IPS-15b (cell line): Measurements from ENCODE around the gene GNB1.

Experiments used
- H3K27me3 ChIP-seq: one replicate; pipeline ENCODE4 v1.6.1; 2013; ENCODE audit warnings: low read length; ENCODE audit not compliant: control insufficient read depth, insufficient read depth
- H3K36me3 ChIP-seq: one replicate; pipeline ENCODE4 v1.6.1; 2013; ENCODE audit warnings: low read length; ENCODE audit not compliant: control insufficient read depth, insufficient read depth
- H3K4me1 ChIP-seq: one replicate; pipeline ENCODE4 v1.6.1; 2013; ENCODE audit warnings: mild to moderate bottlenecking, low read length; ENCODE audit not compliant: control insufficient read depth, insufficient read depth
- H3K4me3 ChIP-seq: one replicate; pipeline ENCODE4 v1.5.1; 2013; ENCODE audit warnings: low read depth, low read length
- H3K9ac ChIP-seq: one replicate; pipeline ENCODE4 v1.6.1; 2013; ENCODE audit warnings: low read depth, mild to moderate bottlenecking, low read length
- H3K9me3 ChIP-seq: one replicate; pipeline ENCODE4 v1.6.1; 2013; ENCODE audit warnings: mild to moderate bottlenecking, low read length; ENCODE audit not compliant: control insufficient read depth, insufficient read depth

GNB1 gene

DNA sequence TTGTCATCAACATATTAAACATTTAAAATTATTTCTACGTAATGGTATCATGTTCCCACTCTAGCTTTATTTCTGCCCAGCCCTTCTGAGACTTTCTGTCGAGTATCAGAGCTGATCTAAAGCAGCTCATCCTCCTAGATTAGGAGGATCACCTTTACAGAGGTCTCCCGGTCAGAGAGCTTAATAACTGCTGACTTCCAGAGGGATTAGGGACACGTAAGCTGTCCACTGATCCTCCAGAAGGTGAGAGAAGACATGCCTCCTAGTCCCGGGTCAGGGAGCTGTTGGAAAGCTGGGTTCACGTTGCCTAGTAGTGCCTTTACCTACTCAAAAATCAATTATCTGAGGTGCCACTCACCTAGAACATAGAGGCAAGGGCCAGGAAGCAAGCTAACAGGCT lies 81.4 kb downstream of the GNB1 start:
- Histone ChIP-seq H3K9ac (no peak overlapping the region), H3K4me3 (no peak overlapping the region), H3K4me1 (no peaks in the 10 kb centered on the region), H3K27me3 (no peaks in the 10 kb centered on the region), H3K9me3 (no peaks in the 10 kb centered on the region), H3K36me3 (peaks cover 29% of the 10 kb centered on the region)

DNA sequence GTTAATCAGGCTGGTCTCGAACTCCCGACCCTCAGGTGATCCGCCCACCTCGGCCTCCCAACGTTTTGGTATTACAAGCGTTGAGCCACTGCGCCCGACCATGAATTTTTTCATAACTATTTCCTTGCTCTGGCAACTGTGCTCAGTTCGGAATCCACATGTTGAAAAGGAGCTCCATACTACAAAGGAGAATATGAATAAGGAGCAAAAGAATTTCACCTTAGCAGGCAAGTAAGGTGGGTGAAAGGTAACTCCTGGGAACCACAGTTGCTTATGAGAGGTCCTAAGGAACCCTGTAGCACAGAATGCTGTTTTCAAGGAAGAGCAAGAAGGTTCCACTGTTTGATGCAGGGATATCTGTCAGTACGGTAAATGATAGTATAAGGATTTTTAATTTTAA lies 82.7 kb downstream of the GNB1 start:
- H3K9me3 ChIP-seq: no peaks in the 10 kb centered on the region
- H3K4me1 ChIP-seq: no peaks in the 10 kb centered on the region
- H3K36me3 ChIP-seq: peaks cover 35% of the 10 kb centered on the region
- no peak overlapping the region for H3K4me3 ChIP-seq
- H3K27me3 ChIP-seq: no peaks in the 10 kb centered on the region
- no peak overlapping the region for H3K9ac ChIP-seq

DNA sequence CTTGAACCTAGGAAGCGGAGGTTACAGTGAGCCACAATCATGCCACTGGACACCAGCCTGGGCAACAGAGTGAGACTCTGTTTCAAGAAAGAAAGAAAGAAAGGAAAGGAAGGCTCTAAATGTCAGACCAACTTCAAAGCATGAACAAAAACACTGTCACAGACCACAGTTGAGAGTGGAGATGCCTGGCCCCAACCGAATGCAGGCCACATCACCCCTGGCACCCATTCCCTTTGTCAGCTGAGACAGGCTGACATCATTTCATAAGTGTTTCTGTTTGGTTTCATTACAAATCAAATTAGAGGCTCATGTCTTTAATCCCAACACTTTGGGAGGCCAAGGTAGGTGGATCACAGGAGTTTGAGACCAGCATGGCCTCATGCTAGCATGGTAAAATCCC lies 84.0 kb downstream of the GNB1 start:
- Histone ChIP-seq H3K9me3 (no peaks in the 10 kb centered on the region), H3K36me3 (peaks cover 32% of the 10 kb centered on the region), H3K4me3 (no peak overlapping the region), H3K9ac (no peak overlapping the region), H3K27me3 (no peaks in the 10 kb centered on the region), H3K4me1 (no peaks in the 10 kb centered on the region)

DNA sequence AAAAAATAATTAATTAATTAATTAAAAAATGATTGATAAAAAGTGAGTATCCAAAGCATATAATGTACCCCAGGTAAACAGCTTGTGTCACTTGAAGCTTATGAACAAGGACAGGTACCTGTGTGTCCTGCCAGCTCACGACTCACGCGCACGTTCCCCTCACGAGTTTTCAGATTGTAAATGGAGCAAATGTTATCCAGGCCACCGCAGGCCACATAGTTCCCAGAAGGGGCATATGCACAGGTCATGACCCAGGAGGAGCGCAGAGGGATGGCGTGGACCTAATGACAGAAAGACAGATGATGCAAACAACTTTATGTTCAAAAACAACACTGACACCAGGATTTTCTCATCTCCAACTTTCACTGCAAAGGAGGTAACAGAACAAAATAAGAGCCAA lies 86.6 kb downstream of the GNB1 start:
- peaks cover 32% of the 10 kb centered on the region for H3K36me3 ChIP-seq
- no peak overlapping the region for H3K9ac ChIP-seq
- H3K9me3 ChIP-seq: no peaks in the 10 kb centered on the region
- no peaks in the 10 kb centered on the region for H3K27me3 ChIP-seq
- H3K4me3 ChIP-seq: no peak overlapping the region
- H3K4me1 ChIP-seq: no peaks in the 10 kb centered on the region

DNA sequence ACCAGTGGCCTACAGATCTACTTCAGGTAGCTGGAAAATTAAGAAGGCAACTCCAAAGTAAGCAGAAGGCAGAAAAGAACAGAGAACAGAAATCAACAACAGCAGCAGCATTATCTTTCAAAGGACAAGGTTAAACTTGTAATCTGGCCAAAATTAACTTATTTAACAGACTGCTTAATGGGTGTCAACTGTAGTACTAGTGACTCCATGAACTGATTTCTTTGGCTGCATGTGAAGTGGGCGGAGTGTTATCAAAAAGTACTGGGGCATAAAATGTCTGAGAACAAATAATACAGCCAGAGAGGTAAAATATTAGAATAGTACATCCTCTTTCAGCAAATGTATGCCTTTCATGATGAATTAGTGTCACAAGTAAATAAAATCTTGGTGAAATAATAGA lies 88.0 kb downstream of the GNB1 start:
- H3K27me3 ChIP-seq: no peaks in the 10 kb centered on the region
- H3K4me1 ChIP-seq: no peaks in the 10 kb centered on the region
- H3K9ac ChIP-seq: no peak overlapping the region
- H3K9me3 ChIP-seq: no peaks in the 10 kb centered on the region
- H3K36me3 ChIP-seq: peaks cover 29% of the 10 kb centered on the region
- no peak overlapping the region for H3K4me3 ChIP-seq

DNA sequence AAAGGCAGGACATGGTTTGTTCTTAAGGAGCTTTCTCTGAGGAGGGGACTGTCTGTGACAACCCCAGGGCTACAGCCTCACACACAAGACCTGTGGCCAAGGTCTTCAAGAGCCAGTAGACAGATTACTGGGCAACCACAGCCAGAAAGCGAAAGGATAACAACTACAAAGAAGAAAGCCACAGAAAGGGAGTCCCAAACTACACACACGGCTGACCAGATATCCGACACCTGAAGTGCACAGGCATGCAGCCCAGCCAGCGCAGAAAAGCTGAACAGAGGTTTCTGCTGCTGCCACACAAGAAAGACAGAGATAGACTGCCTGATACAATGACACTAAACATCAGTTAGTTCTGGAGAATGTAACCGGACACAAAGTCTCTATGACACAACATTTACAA lies 91.2 kb downstream of the GNB1 start:
- H3K9ac ChIP-seq: no peak overlapping the region
- no peaks in the 10 kb centered on the region for H3K27me3 ChIP-seq
- H3K36me3 ChIP-seq: peaks cover 27% of the 10 kb centered on the region
- no peaks in the 10 kb centered on the region for H3K9me3 ChIP-seq
- H3K4me1 ChIP-seq: no peaks in the 10 kb centered on the region
- H3K4me3 ChIP-seq: no peak overlapping the region

DNA sequence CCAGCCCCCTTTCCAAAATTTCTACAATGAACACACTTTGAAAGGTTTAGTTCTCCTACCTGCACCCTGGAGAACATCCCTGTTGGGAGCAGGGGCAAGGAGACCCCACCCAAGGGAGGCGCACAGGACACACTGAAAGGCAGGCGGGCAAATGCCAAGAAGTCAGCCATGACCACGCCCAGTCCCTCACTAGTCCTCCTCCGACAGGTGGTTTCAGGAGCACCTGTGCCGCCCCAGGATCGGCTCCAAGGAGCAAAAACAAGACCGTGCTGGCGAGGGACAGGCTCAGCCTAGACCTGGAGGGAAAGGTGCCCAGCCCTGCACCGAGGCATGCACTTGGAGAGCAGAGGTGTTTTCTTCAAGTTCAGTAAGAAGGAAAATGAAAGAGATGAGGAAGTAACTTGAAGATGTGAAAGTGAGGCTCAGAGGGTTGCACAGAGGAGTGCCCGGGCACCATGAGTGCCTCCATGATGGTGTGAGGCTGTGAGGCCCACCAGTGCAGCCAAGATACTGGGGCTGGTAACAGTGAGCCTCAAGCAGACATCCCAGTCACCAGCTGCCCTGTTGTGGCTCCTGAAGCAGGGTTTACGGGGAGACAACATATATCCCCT lies 93.1 kb downstream of the GNB1 start:
- H3K9ac ChIP-seq: no peak overlapping the region
- H3K9me3 ChIP-seq: no peaks in the 10 kb centered on the region
- peaks cover 26% of the 10 kb centered on the region for H3K36me3 ChIP-seq
- H3K27me3 ChIP-seq: no peaks in the 10 kb centered on the region
- H3K4me3 ChIP-seq: no peak overlapping the region
- H3K4me1 ChIP-seq: no peaks in the 10 kb centered on the region

DNA sequence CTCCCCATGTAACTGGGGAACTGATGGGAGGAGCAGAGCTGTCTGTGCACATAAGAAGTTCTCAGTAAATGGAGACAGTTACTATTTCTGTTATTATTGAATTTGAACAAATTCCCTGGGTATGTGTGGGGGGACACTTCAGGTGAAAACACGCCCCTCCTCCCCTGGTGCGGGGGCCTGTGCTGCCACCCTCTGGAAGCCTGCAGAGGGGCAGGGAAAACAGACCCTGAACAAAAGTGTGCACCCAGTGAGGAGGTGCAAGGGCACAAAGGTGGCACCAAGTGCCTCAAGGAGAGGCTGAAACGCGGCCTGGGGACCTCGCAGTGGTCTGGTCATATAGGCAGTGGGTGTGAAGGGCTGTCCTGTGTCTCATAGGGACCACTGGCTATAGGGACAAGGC lies 94.4 kb downstream of the GNB1 start:
- Histone ChIP-seq H3K27me3 (no peaks in the 10 kb centered on the region), H3K36me3 (peaks cover 30% of the 10 kb centered on the region), H3K4me1 (no peaks in the 10 kb centered on the region), H3K9me3 (no peaks in the 10 kb centered on the region), H3K9ac (no peak overlapping the region), H3K4me3 (no peak overlapping the region)

DNA sequence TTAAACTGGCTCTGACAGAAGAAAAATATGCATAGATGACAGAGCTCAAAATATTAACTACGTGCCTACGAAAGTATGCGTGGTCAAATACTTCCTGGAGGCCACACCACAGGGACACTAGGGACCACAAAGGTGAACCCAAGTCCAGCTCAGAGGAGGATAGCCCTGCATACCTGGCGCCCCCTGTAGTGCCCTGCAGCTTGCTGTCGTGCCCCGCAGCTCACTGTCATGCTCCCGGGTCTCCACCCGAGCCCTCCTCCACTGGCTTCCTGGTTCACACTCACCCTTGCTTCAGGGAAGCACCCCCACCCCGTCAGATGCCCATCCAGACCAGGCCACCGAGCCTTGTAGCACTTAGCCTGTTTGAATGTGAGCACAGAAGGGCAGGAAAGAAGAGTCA lies 95.9 kb downstream of the GNB1 start:
- no peaks in the 10 kb centered on the region for H3K4me1 ChIP-seq
- no peak overlapping the region for H3K9ac ChIP-seq
- H3K36me3 ChIP-seq: peaks cover 42% of the 10 kb centered on the region
- H3K4me3 ChIP-seq: no peak overlapping the region
- no peaks in the 10 kb centered on the region for H3K27me3 ChIP-seq
- no peaks in the 10 kb centered on the region for H3K9me3 ChIP-seq

DNA sequence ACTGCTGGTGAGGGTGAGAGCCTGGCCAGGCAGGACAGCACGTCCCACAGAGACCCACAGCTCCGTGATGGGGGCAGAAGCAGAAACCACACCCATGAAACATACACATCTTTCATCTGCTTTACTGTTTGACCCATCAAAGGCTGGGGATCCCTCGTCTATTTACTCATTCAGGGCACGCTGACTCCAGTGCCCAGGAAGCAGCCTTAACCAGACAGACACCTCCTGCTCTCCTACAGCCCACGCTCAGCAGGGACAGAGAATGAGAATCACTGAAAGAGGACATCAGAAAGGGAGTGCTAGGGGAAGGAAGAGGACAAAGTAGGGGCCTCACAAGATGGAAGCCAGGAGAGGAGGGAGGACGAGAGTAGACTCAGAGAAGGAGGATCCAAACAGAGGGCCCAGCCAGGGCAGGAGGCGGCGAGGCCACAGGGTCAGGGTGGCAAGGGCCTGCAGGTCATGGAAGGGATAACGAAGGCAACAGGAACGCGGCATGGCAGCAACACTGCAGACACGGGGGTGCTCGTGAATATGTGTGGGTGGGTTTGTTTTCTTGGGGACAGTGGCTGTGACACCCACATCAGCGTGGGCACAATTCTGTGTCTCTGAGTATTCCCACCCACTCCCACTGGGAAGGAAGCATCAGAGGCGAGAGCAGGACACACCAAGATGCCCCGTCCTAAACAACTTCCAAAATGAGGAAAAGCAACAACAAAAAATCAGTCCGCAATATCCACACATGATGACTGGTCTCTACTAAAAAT lies 97.2 kb downstream of the GNB1 start:
- H3K36me3 ChIP-seq: peaks cover 54% of the 10 kb centered on the region
- no peak overlapping the region for H3K9ac ChIP-seq
- H3K4me1 ChIP-seq: no peaks in the 10 kb centered on the region
- no peak overlapping the region for H3K4me3 ChIP-seq
- H3K9me3 ChIP-seq: no peaks in the 10 kb centered on the region
- no peaks in the 10 kb centered on the region for H3K27me3 ChIP-seq

DNA sequence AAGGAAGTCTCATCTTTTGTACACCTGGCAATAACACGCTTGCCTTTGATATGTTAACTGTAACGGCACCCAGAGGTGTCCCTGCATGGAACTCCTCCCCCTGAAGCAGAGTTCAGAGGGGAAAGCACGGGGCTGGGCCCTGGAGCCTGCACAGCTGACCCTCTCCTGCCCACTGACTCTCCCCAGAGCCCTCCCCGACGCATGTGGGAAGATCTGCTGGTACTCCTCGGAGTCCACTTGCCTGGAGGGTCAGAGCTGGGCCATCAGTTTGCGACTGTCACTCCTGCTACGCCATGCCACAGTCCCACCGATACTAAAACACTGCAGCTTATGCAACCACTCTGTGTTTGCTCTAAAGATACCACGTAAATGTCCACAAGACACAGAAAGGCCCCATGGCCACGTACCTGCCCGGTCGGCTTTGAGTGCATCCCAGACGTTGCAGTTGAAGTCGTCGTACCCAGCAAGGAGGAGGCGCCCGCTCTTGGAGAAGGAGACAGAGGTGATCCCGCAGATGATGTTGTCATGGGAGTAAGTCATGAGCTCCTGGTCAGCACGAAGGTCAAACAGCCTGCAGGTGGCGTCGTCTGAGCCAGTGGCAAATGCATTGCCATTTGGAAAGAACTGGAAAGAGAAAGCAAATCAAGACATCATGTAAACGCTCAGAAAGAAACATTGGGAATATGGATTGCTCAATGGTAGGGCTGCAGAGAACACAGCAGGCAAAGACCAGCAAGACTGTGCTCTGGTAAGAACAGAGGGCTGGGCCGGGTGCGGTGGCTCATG lies 102.0 kb downstream of the GNB1 start:
- Histone ChIP-seq H3K9me3 (no peaks in the 10 kb centered on the region), H3K9ac (no peak overlapping the region), H3K4me3 (no peak overlapping the region), H3K36me3 (peaks cover 76% of the 10 kb centered on the region), H3K4me1 (no peaks in the 10 kb centered on the region), H3K27me3 (no peaks in the 10 kb centered on the region)

DNA sequence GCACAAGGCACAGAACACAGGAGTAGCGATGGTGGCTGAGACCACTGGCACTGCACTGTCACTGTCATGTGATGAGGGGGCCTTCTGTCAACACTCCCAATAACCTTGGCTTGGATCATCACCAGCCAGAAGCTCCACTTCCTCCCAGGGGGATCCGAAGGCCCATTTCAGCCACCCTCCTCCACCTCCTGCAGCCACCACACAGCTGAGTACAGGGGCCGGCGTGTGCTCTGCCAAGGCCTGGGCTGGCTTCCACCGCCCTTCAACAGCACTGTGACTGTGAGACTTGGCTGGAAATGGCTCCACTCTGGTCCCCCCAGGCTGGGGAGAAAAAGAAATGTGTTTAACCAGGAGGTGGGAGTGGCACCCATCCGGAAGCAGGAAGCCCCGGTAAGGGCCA lies 102.8 kb downstream of the GNB1 start:
- H3K9ac ChIP-seq: no peak overlapping the region
- H3K36me3 ChIP-seq: peaks cover 69% of the 10 kb centered on the region

More for the DNA sequence above, 102.8 kb downstream of the GNB1 start:
- peaks cover 2% of the 10 kb centered on the region for H3K4me1 ChIP-seq
- H3K27me3 ChIP-seq: no peaks in the 10 kb centered on the region
- no peak overlapping the region for H3K4me3 ChIP-seq
- H3K9me3 ChIP-seq: no peaks in the 10 kb centered on the region
